GM13976 (cell line): ENCODE data around the gene PTGER1.

Experiments used
- DNase-seq: peaks from one replicate; pipeline ENCODE4 v3.0.0; 2012; ENCODE audit warnings: low spot score
- CTCF ChIP-seq: IDR thresholded peaks from 2 replicates; pipeline ENCODE4 v1.5.1; 2012; ENCODE audit warnings: borderline replicate concordance, mild to moderate bottlenecking; ENCODE audit not compliant: insufficient read depth; ENCODE audit errors: extremely low read depth, missing control alignments, control extremely low read depth
- in situ Hi-C: fragments of 300-500 bp; cut with MboI; formaldehyde crosslinking; loops from one replicate; pipeline ENCODE4 v1.12.0; 2022; ENCODE audit warnings: low sequenced_read_pairs, mixed read lengths, inconsistent platforms; ENCODE audit not compliant: unreplicated experiment

PTGER1 gene

GRCh38 chr19:14439014-14439413, 36.1 kb downstream of the PTGER1 start:
- peak; percentile 6 for DNase-seq
- in situ Hi-C loops, result no loop called here
- no peak for TF ChIP-seq CTCF

GRCh38 chr19:14437578-14438140, 37.5 kb downstream of the PTGER1 start:
- in situ Hi-C loops, result no loop called here
- TF ChIP-seq CTCF, result no peak
- DNase-seq, result no peak

GRCh38 chr19:14435320-14436050, 39.7 kb downstream of the PTGER1 start:
- TF ChIP-seq CTCF, result no peak
- in situ Hi-C loops, result no loop called here
- DNase-seq, result no peak

GRCh38 chr19:14434543-14435319, 40.4 kb downstream of the PTGER1 start:
- no peak for TF ChIP-seq CTCF
- in situ Hi-C loops, result no loop called here
- DNase-seq, result peak; percentile 42

- no peak for TF ChIP-seq CTCF
- DNase-seq, result peak; percentile 45
- in situ Hi-C loops, result no loop called here
These were observed 41.3 kb downstream of the PTGER1 start for GRCh38 chr19:14433554-14434501.
